OCI-LY7 (cell line): Measurements from ENCODE around the gene NFKBIE. TPM values are rescaled to one million over a fixed set of nuclear protein-coding genes. Genes with fewer than 3 reads are reported as not detected.
A peak's percentile ranks its signal among the peaks of the same experiment; 100 is the strongest.

Experiments
- BruUV-seq: library from RNA; stranded (reverse); fragments of 400-500 nt; replicated peaks from 2 replicates; lab custom pipeline; 2021; lab: Mats Ljungman, UMichigan
- CTCF ChIA-PET: fragments of 300-600 bp; sonication (Branson Sonifier 250); formaldehyde crosslinking; loops from one replicate; lab custom pipeline; 2022; ENCODE audit warnings: antibody characterized with exemption; ENCODE audit not compliant: unreplicated experiment; lab: Charles Lee
- POLR2A ChIA-PET: fragments of 300-600 bp; sonication (Branson Sonifier 250); formaldehyde crosslinking; loops from one replicate; lab custom pipeline; 2022; ENCODE audit warnings: antibody characterized with exemption; lab: Charles Lee
- DNase-seq: peaks from one replicate; pipeline ENCODE4 v3.0.0-alpha.2; 2015; ENCODE audit warnings: low spot score
- H2AFZ ChIP-seq: fragments of 200-600 bp; sonication (generic), shearing (Covaris generic); 2 replicates; pipeline ENCODE4 v1.6.1; 2014; ENCODE audit warnings: mild to moderate bottlenecking, antibody characterized with exemption, low read length, moderate library complexity
- H3K27ac ChIP-seq: fragments of 200-600 bp; sonication (generic); 2 replicates; pipeline ENCODE4 v1.5.1; 2014; ENCODE audit warnings: mixed run types, low read depth, mild to moderate bottlenecking, moderate library complexity, low read length, inconsistent platforms; ENCODE audit not compliant: poor library complexity, severe bottlenecking
- H3K36me3 ChIP-seq: fragments of 200-600 bp; sonication (generic); 2 replicates; pipeline ENCODE4 v1.6.1; 2014; ENCODE audit warnings: mild to moderate bottlenecking, antibody characterized with exemption, low read length, moderate library complexity, mixed read lengths; ENCODE audit not compliant: insufficient read depth
- H3K4me1 ChIP-seq: fragments of 200-600 bp; sonication (generic); 2 replicates; pipeline ENCODE4 v1.5.1; 2014; ENCODE audit warnings: mild to moderate bottlenecking, low read length; ENCODE audit not compliant: insufficient read depth, poor library complexity, severe bottlenecking
- H3K4me2 ChIP-seq: fragments of 200-600 bp; sonication (generic); 2 replicates; pipeline ENCODE4 v1.6.1; 2014; ENCODE audit warnings: mild to moderate bottlenecking, low read length
- H3K4me3 ChIP-seq: fragments of 200-600 bp; sonication (generic); 2 replicates; pipeline ENCODE4 v1.5.1; 2014; ENCODE audit warnings: mild to moderate bottlenecking, low read depth, low read length; ENCODE audit not compliant: poor library complexity, severe bottlenecking
- H3K79me2 ChIP-seq: fragments of 200-600 bp; sonication (generic); 2 replicates; pipeline ENCODE4 v1.6.1; 2016; ENCODE audit warnings: low read depth, mild to moderate bottlenecking, low read length, moderate library complexity, mixed read lengths; ENCODE audit not compliant: insufficient read depth
- H3K9me2 ChIP-seq: fragments of 200-600 bp; sonication (generic); 2 replicates; pipeline ENCODE4 v1.6.1; 2016; ENCODE audit warnings: mild to moderate bottlenecking, low read length, mixed read lengths; ENCODE audit not compliant: insufficient read depth
- H3K9me3 ChIP-seq: fragments of 200-600 bp; sonication (generic); 2 replicates; pipeline ENCODE4 v1.6.1; 2014; ENCODE audit warnings: mild to moderate bottlenecking, mixed run types, low read length, mixed read lengths
- H4K20me1 ChIP-seq: fragments of 200-600 bp; sonication (generic); 2 replicates; pipeline ENCODE4 v1.6.1; 2014; ENCODE audit warnings: mild to moderate bottlenecking, antibody characterized with exemption, low read length, moderate library complexity, mixed read lengths; ENCODE audit not compliant: insufficient read depth
- CTCF ChIP-seq: fragments of 200-600 bp; sonication (generic); conservative IDR thresholded peaks from 2 replicates; pipeline ENCODE4 v1.5.1; 2014; ENCODE audit warnings: mild to moderate bottlenecking, antibody characterized with exemption, low read length, moderate library complexity, mixed read lengths
- EZH2phosphoT487 ChIP-seq: fragments of 200-600 bp; sonication (generic); IDR thresholded peaks from 2 replicates; pipeline ENCODE4 v1.6.1; 2018; ENCODE audit warnings: low read depth, borderline replicate concordance, mild to moderate bottlenecking, mixed run types, antibody characterized with exemption, low read length, moderate library complexity, mixed read lengths
- intact Hi-C: fragments of 100-400 bp; cut with micrococcal nuclease; formaldehyde crosslinking; loops from one replicate; pipeline ENCODE4 v1.10.0; 2022; ENCODE audit not compliant: unreplicated experiment
- total RNA-seq, 2 experiments: library from RNA; depleted of rRNA in 1 of 2; stranded (reverse); fragments of >200 nt in 1 of 2; shearing (Covaris generic) in 1 of 2; gene quantifications; 2 replicates each; pipeline ENCODE4 v1.2.3, GENCODE V29; 2014 to 2022

The NFKBIE gene
- total RNA-seq, 2 experiments from 2014 or later = 24.8 to 43.1 TPM

- peaks cover 65% of the 10 kb centered on the region for H3K36me3 ChIP-seq
- peaks cover 24% of the 10 kb centered on the region for H3K4me1 ChIP-seq
- H3K4me3 ChIP-seq = no peak overlapping the region
- H3K9me3 ChIP-seq = no peaks in the 10 kb centered on the region
- H4K20me1 ChIP-seq = no peaks in the 10 kb centered on the region
- intact Hi-C loops = loop anchor here (1.0 to 2.0 kb wide), 2 partner anchors 14 to 62 kb away; no protein-coding TSS in a partner anchor
- DNase-seq = peak; percentile 62
- ChIA-PET CTCF (interaction anchor here (1.0 to 2.6 kb wide), 4 partner anchors 10 to 65 kb away, joined by 3 to 15 read pairs (median 6); partner anchors contain the start of gene SLC29A1), POLR2A (interaction anchor here (0.8 to 2.8 kb wide), 3 partner anchors 10 to 28 kb away, joined by 3 to 15 read pairs (median 3); partner anchors contain the start of genes HSP90AB1 and SLC29A1)
- no peaks in the 10 kb centered on the region for H3K9me2 ChIP-seq
- TF ChIP-seq EZH2phosphoT487 (no peak), CTCF (peak; percentile 93)
- H3K4me2 ChIP-seq = no peak overlapping the region
- no peak overlapping the region for H2AFZ ChIP-seq
- H3K79me2 ChIP-seq = no peaks in the 10 kb centered on the region
- BruUV-seq = no TSS peak
- no peak overlapping the region for H3K27ac ChIP-seq
These were observed 31.0 kb downstream of the NFKBIE start for GRCh38 chr6:44234101-44235025.

- CTCF ChIA-PET = interaction anchor here (1.0 to 2.6 kb wide), 3 partner anchors 9 to 64 kb away, joined by 3 to 15 read pairs (median 3); partner anchors contain the start of gene SLC29A1
- no TSS peak for BruUV-seq
These were observed 31.7 kb downstream of the NFKBIE start for GRCh38 chr6:44233567-44234100.

More at GRCh38 chr6:44233567-44234100, 31.7 kb downstream of the NFKBIE start:
- H4K20me1 ChIP-seq = no peaks in the 10 kb centered on the region
- H3K4me3 ChIP-seq = no peak overlapping the region
- peak overlapping the region; percentile 25 for H3K27ac ChIP-seq
- no peak overlapping the region for H3K4me2 ChIP-seq
- H3K9me2 ChIP-seq = no peaks in the 10 kb centered on the region
- POLR2A ChIA-PET = interaction anchor here (0.8 to 2.8 kb wide), 3 partner anchors 9 to 29 kb away, joined by 3 to 15 read pairs (median 3); partner anchors contain the start of genes HSP90AB1 and SLC29A1
- no peak overlapping the region for H2AFZ ChIP-seq
- peaks cover 24% of the 10 kb centered on the region for H3K4me1 ChIP-seq
- no peak for TF ChIP-seq CTCF
- TF ChIP-seq EZH2phosphoT487 = no peak
- intact Hi-C loops = loop anchor here (1.0 to 2.0 kb wide), 2 partner anchors 13 to 61 kb away; no protein-coding TSS in a partner anchor
- H3K36me3 ChIP-seq = peaks cover 72% of the 10 kb centered on the region
- H3K9me3 ChIP-seq = no peaks in the 10 kb centered on the region
- DNase-seq = no peak
- H3K79me2 ChIP-seq = no peaks in the 10 kb centered on the region
